ENCODE data around the gene SLC28A1.
A peak's percentile ranks its signal among the peaks of the same experiment; 100 is the strongest.

DNA sequence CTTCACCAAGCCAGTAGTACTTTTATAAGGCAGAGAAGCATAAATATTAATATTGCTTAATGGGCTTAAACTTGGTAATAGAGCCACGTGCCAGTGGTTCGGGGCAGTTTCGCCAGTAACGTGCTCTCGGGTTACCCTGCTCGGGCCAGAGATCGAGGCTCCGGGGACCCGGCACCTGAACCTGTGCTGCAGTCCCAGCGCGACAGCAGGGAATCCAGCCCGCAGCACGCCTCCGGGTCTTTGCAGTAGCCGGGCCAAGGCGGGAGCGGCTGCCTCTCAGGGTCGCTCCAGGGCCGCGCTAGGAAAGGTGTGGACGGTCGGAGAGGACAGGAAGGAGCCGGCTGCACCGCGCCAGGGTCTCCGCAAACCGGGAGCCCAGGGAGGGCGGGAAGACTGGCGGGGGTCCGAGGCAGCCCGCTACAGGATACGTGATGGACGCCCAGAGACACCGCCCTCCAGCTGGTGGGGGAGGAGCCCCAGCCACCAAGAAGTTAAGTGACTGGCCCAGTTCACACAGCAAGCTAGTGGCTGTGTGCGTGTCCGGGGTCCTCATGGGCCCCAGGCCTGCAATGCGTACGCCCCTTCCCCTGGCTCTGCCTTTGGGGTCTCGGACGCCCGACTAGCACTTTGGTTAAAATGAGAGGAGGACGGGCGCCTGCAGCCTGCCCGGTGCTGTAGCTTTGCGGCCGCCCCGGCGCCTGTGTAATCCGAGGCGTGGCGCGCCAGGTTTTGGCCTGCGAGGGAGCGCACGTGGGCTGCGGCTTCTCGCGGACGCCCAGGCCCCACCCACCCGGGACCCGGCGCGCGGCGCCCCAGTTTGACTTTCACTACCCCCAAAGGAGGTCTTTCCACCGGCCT lies 96.0 kb downstream of the SLC28A1 start:
- TF ChIP-seq, protein P1, sequence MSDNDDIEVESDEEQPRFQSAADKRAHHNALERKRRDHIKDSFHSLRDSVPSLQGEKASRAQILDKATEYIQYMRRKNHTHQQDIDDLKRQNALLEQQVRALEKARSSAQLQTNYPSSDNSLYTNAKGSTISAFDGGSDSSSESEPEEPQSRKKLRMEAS (IDR thresholded peaks at IDR 0.05) = peak; percentile 29
- TF ChIP-seq, protein P2, sequence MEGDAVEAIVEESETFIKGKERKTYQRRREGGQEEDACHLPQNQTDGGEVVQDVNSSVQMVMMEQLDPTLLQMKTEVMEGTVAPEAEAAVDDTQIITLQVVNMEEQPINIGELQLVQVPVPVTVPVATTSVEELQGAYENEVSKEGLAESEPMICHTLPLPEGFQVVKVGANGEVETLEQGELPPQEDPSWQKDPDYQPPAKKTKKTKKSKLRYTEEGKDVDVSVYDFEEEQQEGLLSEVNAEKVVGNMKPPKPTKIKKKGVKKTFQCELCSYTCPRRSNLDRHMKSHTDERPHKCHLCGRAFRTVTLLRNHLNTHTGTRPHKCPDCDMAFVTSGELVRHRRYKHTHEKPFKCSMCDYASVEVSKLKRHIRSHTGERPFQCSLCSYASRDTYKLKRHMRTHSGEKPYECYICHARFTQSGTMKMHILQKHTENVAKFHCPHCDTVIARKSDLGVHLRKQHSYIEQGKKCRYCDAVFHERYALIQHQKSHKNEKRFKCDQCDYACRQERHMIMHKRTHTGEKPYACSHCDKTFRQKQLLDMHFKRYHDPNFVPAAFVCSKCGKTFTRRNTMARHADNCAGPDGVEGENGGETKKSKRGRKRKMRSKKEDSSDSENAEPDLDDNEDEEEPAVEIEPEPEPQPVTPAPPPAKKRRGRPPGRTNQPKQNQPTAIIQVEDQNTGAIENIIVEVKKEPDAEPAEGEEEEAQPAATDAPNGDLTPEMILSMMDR (IDR thresholded peaks at IDR 0.05; ENCODE audit: low read depth, low read length, missing input control) = no peak
- TF ChIP-seq EGR1 (IDR thresholded peaks at IDR 0.05; ENCODE audit: low read depth in 2 of 2) = no peak
